ENCODE measurements around the gene GET4.

The GET4 gene

DNA sequence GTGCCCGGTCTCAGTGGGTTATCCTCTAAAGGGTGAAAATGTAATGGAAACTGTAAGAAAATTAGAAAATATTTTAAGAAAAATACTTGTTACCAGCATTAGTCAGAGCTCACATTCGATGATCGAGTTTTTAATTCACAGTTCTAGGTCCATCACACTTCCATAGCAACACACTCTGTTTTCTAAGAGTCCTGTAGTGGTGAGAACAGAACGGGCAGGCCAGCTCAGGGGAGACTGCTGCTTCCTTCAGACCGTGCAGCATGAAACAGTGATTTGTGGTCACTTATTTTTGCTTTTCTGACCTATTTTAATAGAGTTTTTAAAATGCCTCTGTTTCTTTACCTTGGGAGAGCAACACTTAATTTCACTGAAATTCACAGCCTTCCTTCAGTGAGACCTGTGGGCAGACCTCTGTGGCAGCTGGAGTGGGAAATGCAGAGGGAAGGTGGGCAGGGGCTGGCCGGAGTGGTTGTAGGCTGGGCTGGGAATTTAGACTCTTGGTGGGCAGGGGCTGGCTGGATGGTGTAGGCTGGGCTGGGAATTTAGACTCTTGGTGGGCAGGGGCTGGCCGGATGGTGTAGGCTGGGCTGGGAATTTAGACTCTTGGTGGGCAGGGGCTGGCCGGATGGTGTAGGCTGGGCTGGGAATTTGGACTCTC lies 42.6 kb upstream of the GET4 start:
- TF ChIP-seq EZH2 (IDR thresholded peaks at IDR 0.05; ENCODE audit: borderline replicate concordance, low read length) (no peak), CTCF (IDR thresholded peaks at IDR 0.05; ENCODE audit: low read length) (no peak)
- Histone ChIP-seq H3K27ac (ENCODE audit: low read depth, low read length, poor library complexity, severe bottlenecking) (no peak overlapping the region), H3K4me1 (ENCODE audit: insufficient read depth, low read length, severe bottlenecking) (peaks cover 20% of the 10 kb centered on the region), H3K4me2 (ENCODE audit: low read length) (no peak overlapping the region), H3K36me3 (ENCODE audit: insufficient read depth, low read length) (peaks cover 17% of the 10 kb centered on the region), H3F3A (ENCODE audit: insufficient read depth, low read length) (no peaks in the 10 kb centered on the region), H3K4me3 (ENCODE audit: low read depth, low read length, poor library complexity, severe bottlenecking) (no peak overlapping the region), H3K9me2 (ENCODE audit: low read depth, low read length) (no peaks in the 10 kb centered on the region), H3K9ac (ENCODE audit: low read length) (no peak overlapping the region), H3K79me2 (ENCODE audit: insufficient read depth, low read length) (peaks cover 30% of the 10 kb centered on the region), H3K27me3 (ENCODE audit: insufficient read depth, low read length) (no peaks in the 10 kb centered on the region), H4K20me1 (ENCODE audit: insufficient read depth, low read length) (no peaks in the 10 kb centered on the region), H3K9me3 (ENCODE audit: low read length) (no peaks in the 10 kb centered on the region), H2AFZ (ENCODE audit: low read length) (no peak overlapping the region)

DNA sequence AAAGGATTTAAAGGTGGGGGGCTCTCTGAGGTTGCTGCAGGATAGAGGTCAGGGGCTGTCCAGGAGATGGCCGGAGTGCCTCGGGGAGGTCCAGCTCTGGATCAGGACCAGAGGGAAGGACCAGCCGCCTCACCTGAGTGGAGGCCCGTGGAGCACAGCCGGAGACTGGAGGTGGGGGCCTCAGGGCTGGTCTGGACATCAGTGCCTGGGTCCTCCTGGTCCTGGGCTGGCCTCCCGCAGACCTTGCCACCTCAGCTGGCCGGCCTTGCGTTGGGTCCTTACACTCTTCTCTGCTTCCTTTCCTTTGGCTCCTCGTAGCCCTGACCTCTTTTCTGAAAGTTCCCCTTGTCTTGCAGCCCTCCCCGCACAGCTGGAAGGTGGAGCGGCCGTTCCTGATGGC lies 42.1 kb upstream of the GET4 start:
- Histone ChIP-seq H2AFZ (ENCODE audit: low read length) (no peak overlapping the region), H3K9ac (ENCODE audit: low read length) (no peak overlapping the region), H3K4me3 (ENCODE audit: low read depth, low read length, poor library complexity, severe bottlenecking) (no peak overlapping the region), H3K79me2 (ENCODE audit: insufficient read depth, low read length) (peaks cover 25% of the 10 kb centered on the region), H3K27me3 (ENCODE audit: insufficient read depth, low read length) (no peaks in the 10 kb centered on the region), H3K27ac (ENCODE audit: low read depth, low read length, poor library complexity, severe bottlenecking) (no peak overlapping the region), H3K4me2 (ENCODE audit: low read length) (no peak overlapping the region), H3K9me2 (ENCODE audit: low read depth, low read length) (no peaks in the 10 kb centered on the region), H3K9me3 (ENCODE audit: low read length) (no peaks in the 10 kb centered on the region), H3K4me1 (ENCODE audit: insufficient read depth, low read length, severe bottlenecking) (peaks cover 20% of the 10 kb centered on the region), H4K20me1 (ENCODE audit: insufficient read depth, low read length) (no peaks in the 10 kb centered on the region), H3K36me3 (ENCODE audit: insufficient read depth, low read length) (peaks cover 21% of the 10 kb centered on the region), H3F3A (ENCODE audit: insufficient read depth, low read length) (no peaks in the 10 kb centered on the region)
- TF ChIP-seq EZH2 (IDR thresholded peaks at IDR 0.05; ENCODE audit: borderline replicate concordance, low read length) (no peak), CTCF (IDR thresholded peaks at IDR 0.05; ENCODE audit: low read length) (no peak)

DNA sequence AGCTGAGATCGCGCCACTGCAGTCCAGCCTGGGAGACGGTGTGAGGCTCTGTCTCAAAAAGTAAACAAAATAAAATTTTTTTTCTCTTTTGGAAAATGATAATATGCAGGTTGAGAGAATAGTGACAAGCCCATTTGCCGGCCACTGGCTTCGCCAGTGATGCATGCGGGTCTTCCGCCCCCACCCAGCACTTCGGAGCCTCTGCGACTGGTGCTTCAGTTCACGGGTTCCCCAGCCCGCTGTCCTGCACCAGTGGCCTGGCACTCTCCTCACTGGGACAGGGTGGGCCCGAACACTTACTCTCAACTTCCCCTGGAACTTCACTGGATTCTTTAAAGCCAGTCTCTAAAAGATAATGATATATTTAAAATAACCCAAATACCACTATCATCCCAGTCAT lies 41.3 kb upstream of the GET4 start:
- Histone ChIP-seq H3K27ac (ENCODE audit: low read depth, low read length, poor library complexity, severe bottlenecking) (no peak overlapping the region), H3K4me1 (ENCODE audit: insufficient read depth, low read length, severe bottlenecking) (peaks cover 20% of the 10 kb centered on the region), H2AFZ (ENCODE audit: low read length) (no peak overlapping the region), H3K4me2 (ENCODE audit: low read length) (no peak overlapping the region), H3K27me3 (ENCODE audit: insufficient read depth, low read length) (no peaks in the 10 kb centered on the region), H3F3A (ENCODE audit: insufficient read depth, low read length) (no peaks in the 10 kb centered on the region), H4K20me1 (ENCODE audit: insufficient read depth, low read length) (no peaks in the 10 kb centered on the region), H3K4me3 (ENCODE audit: low read depth, low read length, poor library complexity, severe bottlenecking) (no peak overlapping the region), H3K36me3 (ENCODE audit: insufficient read depth, low read length) (peaks cover 27% of the 10 kb centered on the region), H3K79me2 (ENCODE audit: insufficient read depth, low read length) (peaks cover 22% of the 10 kb centered on the region), H3K9me3 (ENCODE audit: low read length) (no peaks in the 10 kb centered on the region), H3K9me2 (ENCODE audit: low read depth, low read length) (no peaks in the 10 kb centered on the region), H3K9ac (ENCODE audit: low read length) (no peak overlapping the region)
- TF ChIP-seq EZH2 (IDR thresholded peaks at IDR 0.05; ENCODE audit: borderline replicate concordance, low read length) (no peak), CTCF (IDR thresholded peaks at IDR 0.05; ENCODE audit: low read length) (no peak)

Data from OCI-LY1 (cell line).